ENCODE measurements around the gene ATG2B. TPM values are rescaled to one million over a fixed set of nuclear protein-coding genes. Genes with fewer than 3 reads are reported as not detected.

Gene ATG2B
- total and polyA plus RNA-seq, 2 donors (not counting 3 experiments of a cell fraction or from before 2014, with no cell fraction given), result 5.9 to 17.8 TPM

DNA sequence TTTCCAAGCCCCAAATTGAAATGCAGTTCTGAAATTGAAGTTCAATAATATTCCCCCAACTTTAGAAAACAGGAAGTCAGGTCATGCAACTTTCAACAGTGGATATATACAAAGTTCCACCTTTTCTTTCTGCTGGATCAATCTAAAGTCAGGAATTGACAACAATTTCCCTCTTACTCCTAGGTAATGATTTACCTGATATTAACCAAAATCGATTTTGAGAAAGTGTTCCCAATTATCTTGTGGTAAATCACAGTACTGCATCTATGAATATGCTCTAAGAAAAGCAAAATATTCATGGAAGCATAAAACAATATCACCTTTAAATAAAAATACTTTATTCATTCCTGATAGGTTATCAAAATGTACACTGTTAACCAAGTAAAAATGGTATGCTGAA lies 78.7 kb downstream of the ATG2B start:
- DNase-seq (ENCODE audit: low read depth, low spot score), result no peak
- dilution Hi-C loops (cut with MboI; ENCODE audit: extremely low pct_ligation_motif_present, low sequenced_read_pairs), result no loop called here
- no TSS peak for BruUV-seq (replicated peaks)
- no peaks in the 10 kb centered on the region for H3K36me3 ChIP-seq (ENCODE audit: control insufficient read depth in 2 of 2, extremely low read depth in 1 of 2, insufficient read depth in 2 of 2, low read length in 2 of 2)
- H3K4me3 ChIP-seq (replicated peaks in 1 of 3; ENCODE audit: insufficient read depth in 1 of 3, low read depth in 1 of 3, low read length in 3 of 3), result no peak overlapping the region
- no peaks in the 10 kb centered on the region for H4K20me1 ChIP-seq (replicated peaks; ENCODE audit: control insufficient read depth, extremely low read depth, insufficient read depth, low read length)
- CTCF ChIA-PET, result interaction anchor here (4.4 kb wide), 1 partner anchor 9 kb away, joined by 24 read pairs; no protein-coding TSS in a partner anchor
- intact Hi-C loops (cut with micrococcal nuclease), result no loop called here
- no peaks in the 10 kb centered on the region for H3K79me2 ChIP-seq (ENCODE audit: control insufficient read depth, insufficient read depth, low read length)
- no peaks in the 10 kb centered on the region for H3K4me1 ChIP-seq (ENCODE audit: control insufficient read depth, extremely low read depth, insufficient read depth, low read length)
- H2AFZ ChIP-seq (ENCODE audit: low read depth, low read length), result no peak overlapping the region
- no peak overlapping the region for H3K9ac ChIP-seq (replicated peaks; ENCODE audit: extremely low read depth, insufficient read depth, low read length)
- FAIRE-seq, result no peak
- H3K27ac ChIP-seq (ENCODE audit: insufficient read depth, low read depth, low read length), result no peak overlapping the region
- TF ChIP-seq GATA2 (IDR thresholded peaks at IDR 0.05; ENCODE audit: insufficient read depth, insufficient read length, low read depth, low read length) (no peak), POLR2AphosphoS5 (IDR thresholded peaks at IDR 0.05; ENCODE audit: insufficient read depth, low read depth, low read length) (no peak), FOS (IDR thresholded peaks at IDR 0.05; ENCODE audit: borderline replicate concordance, insufficient read depth, low read length) (no peak), MYC (IDR thresholded peaks at IDR 0.05; ENCODE audit: low read depth, low read length) (no peak), POLR2A (IDR thresholded peaks at IDR 0.05; ENCODE audit: low read depth, low read length) (no peak), JUN (IDR thresholded peaks at IDR 0.05; ENCODE audit: borderline replicate concordance, insufficient read depth, insufficient read length, low read depth) (no peak), EZH2 (IDR thresholded peaks at IDR 0.05; ENCODE audit: borderline replicate concordance, low read depth, low read length, severe bottlenecking) (no peak)
- TF ChIP-seq, protein P1, sequence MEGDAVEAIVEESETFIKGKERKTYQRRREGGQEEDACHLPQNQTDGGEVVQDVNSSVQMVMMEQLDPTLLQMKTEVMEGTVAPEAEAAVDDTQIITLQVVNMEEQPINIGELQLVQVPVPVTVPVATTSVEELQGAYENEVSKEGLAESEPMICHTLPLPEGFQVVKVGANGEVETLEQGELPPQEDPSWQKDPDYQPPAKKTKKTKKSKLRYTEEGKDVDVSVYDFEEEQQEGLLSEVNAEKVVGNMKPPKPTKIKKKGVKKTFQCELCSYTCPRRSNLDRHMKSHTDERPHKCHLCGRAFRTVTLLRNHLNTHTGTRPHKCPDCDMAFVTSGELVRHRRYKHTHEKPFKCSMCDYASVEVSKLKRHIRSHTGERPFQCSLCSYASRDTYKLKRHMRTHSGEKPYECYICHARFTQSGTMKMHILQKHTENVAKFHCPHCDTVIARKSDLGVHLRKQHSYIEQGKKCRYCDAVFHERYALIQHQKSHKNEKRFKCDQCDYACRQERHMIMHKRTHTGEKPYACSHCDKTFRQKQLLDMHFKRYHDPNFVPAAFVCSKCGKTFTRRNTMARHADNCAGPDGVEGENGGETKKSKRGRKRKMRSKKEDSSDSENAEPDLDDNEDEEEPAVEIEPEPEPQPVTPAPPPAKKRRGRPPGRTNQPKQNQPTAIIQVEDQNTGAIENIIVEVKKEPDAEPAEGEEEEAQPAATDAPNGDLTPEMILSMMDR (IDR thresholded peaks at IDR 0.05; ENCODE audit: extremely low read depth in 1 of 2, insufficient read depth in 1 of 2, low read depth in 1 of 2, low read length in 2 of 2), result no peak
- TF ChIP-seq, protein P2, sequence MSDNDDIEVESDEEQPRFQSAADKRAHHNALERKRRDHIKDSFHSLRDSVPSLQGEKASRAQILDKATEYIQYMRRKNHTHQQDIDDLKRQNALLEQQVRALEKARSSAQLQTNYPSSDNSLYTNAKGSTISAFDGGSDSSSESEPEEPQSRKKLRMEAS (IDR thresholded peaks at IDR 0.05; ENCODE audit: insufficient read depth, insufficient read length), result no peak
- no peaks in the 10 kb centered on the region for H3K9me1 ChIP-seq (replicated peaks; ENCODE audit: control insufficient read depth, extremely low read depth, insufficient read depth, low read length)
- POLR2A ChIA-PET, result no interaction called here
- no peak overlapping the region for H3K4me2 ChIP-seq (ENCODE audit: insufficient read depth, low read length)
- H3K9me3 ChIP-seq (replicated peaks; ENCODE audit: control insufficient read depth, insufficient read depth, low read length), result no peaks in the 10 kb centered on the region
- H3K27me3 ChIP-seq (ENCODE audit: control insufficient read depth in 2 of 2, insufficient read depth in 2 of 2, low read length in 2 of 2), result no peaks in the 10 kb centered on the region

Measured in endothelial cell of umbilical vein (primary cell).